GM10266 (cell line): Measurements from ENCODE around the gene RTF1.
"Not testable (repeated sequence)": the region's sequence is repeated elsewhere in the genome, so short reads cannot be mapped to it uniquely, and the experiment has no call there.

ENCODE experiments used
- DNase-seq: peaks from one replicate; pipeline ENCODE4 v3.0.0; 2012; ENCODE audit errors: extremely low spot score
- CTCF ChIP-seq: IDR thresholded peaks from 2 replicates; pipeline ENCODE4 v1.5.1; 2012; ENCODE audit warnings: mild to moderate bottlenecking, low read depth; ENCODE audit not compliant: control insufficient read depth, insufficient read depth; ENCODE audit errors: missing control alignments

The RTF1 gene

GRCh38 chr15:41438745-41439144 lies 21.9 kb downstream of the RTF1 start:
- DNase-seq, result not testable (repeated sequence)
- TF ChIP-seq CTCF, result peak; percentile 12

GRCh38 chr15:41443275-41443674 lies 26.4 kb downstream of the RTF1 start:
- no peak for TF ChIP-seq CTCF
- no peak for DNase-seq

- DNase-seq, result no peak
- no peak for TF ChIP-seq CTCF
Measured at GRCh38 chr15:41445399-41445798, 28.5 kb downstream of the RTF1 start.

DNA sequence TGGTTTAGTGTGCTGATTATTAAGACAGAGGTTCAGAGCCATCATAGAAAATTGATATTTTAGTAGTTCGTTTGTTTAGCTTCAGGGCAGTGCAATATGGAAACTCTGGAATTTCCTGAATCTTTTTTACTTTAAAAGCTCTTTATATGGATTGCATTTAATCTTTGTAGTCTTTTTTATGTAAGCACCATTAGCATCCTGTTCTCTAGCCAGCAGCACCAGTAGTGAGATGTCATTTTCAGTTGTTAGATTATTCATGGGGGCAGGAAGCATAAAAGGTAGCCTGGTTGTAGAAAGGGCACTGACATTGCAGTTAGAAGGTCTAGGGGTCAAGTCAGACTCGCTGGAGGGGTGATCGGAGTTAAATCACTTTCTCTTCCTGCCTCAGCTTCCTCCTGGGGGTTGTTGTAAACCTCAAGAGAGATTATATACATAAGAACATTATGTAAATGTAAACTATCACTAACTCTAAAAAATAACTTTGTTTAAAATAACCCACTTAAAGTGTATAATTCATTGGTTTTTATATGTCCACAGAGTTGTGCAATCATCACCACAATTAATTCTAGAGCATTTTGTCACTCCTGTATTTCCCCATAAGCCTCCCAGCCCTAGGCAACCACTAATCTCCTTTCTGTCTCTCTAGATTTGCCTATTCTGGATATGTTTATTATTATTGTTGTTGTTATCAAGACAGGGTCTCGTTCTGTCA lies 45.3 kb downstream of the RTF1 start:
- no peak for DNase-seq

DNA sequence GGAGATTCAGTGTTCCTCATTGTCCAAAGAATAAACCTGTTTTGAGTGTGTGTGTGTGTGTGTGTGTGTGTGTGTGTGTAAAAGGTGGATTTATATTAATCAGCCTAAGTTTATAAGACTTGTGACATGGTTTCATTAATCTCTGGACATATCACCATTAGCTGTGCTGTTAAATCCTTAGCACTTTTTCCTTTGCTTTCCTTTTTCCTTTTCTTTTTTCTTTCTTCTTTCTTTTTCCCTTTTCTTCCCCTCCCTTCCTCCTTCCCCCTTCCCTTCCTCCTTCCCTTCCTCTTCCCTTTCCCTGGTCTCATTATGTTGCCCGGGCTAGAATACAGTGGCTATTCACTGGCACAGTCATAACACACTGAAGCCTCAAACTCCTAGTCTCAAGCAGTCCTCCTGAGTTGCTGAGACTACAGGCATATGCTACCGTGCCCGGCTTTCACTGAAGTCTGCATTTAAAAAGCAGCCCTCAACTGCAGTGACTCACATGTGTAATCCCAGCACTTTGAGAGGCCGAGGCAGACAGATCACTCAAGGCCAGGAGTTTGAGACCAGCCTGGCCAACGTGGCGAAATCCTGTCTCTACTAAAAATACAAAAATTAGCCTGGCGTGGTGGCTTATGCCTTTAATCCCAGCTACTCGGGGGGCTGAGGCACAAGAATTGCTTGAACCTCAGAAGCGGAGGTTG lies 48.1 kb downstream of the RTF1 start:
- no peak for DNase-seq
- no peak for TF ChIP-seq CTCF

More for the DNA sequence above, 45.3 kb downstream of the RTF1 start:
- no peak for TF ChIP-seq CTCF

DNA sequence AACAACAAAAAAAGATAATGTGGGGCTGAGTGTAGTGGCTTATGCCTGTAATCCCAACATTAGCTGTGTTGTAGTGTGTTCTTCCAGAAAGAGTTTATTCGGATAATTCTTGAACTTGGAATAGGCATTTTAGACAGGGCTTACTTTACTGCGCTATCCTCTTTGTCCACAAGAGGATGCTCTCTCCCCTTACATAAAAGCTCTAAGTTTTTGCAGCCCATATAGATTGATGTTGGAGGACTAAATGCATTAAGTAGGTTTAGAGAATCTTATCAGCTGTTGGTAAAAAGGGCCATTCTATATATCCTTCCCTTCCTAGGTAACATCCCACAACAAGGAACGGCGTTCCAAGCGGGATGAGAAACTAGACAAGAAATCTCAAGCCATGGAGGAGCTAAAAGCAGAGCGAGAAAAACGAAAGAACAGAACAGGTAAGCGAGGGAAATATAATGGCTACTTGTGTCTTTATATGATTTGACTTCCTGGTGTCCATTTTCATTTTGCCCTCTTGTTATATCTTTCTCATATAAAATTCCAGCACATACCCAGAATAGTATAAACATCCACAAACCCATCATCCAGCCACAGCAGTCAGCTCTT lies 49.0 kb downstream of the RTF1 start:
- DNase-seq, result peak; percentile 36
- TF ChIP-seq CTCF, result peak; percentile 80

DNA sequence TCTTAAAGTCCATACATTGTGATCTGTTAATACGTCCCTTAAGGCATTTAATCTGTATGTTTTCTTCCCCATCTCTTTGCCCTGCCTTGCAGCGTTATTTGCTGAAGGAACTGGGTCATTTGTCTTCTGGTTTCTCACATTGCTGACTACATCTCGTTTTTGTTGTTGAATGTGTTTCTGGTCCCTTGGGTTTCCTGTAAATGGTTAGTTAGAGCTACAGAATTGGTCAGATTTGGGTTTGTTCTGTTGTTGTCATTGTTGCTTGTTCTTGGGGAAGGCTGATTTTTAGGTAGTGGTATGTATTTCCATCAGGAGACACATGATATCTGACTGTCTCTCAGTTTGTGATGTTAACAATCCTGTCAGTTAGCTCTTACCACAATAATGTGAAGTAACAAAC lies 49.8 kb downstream of the RTF1 start:
- TF ChIP-seq CTCF, result no peak
- DNase-seq, result no peak

GRCh38 chr15:41469644-41470043 lies 52.7 kb downstream of the RTF1 start:
- not testable (repeated sequence) for DNase-seq
